Liver (tissue), 9 donors: ENCODE measurements around the gene EID2B. TPM values are rescaled to one million over a fixed set of nuclear protein-coding genes. Genes with fewer than 3 reads are reported as not detected.

ENCODE experiments used
- DNase-seq: peaks from one replicate; pipeline ENCODE4 v3.0.0-alpha.2; 2017; ENCODE audit warnings: low spot score
- H3K27ac ChIP-seq, 2 donors: one replicate each; pipeline ENCODE4 v1.7.0; 2013; ENCODE audit warnings: inconsistent platforms in 2 of 2, low read length in 2 of 2, control low read depth in 1 of 2, low read depth in 1 of 2, mild to moderate bottlenecking in 1 of 2
- H3K27me3 ChIP-seq, 4 donors: one replicate each; pipeline versions ENCODE4 v1.6.1 to v1.7.0; 2013; ENCODE audit warnings: low read length in 3 of 4, inconsistent platforms in 1 of 4, mild to moderate bottlenecking in 1 of 4, moderate library complexity in 1 of 4; ENCODE audit not compliant: control insufficient read depth in 4 of 4, insufficient read depth in 4 of 4
- H3K36me3 ChIP-seq, 4 donors: one replicate each; pipeline versions ENCODE4 v1.6.1 to v1.7.0; 2013; ENCODE audit warnings: low read length in 3 of 4, mild to moderate bottlenecking in 3 of 4, low read depth in 1 of 4, moderate library complexity in 1 of 4; ENCODE audit not compliant: control insufficient read depth in 4 of 4, insufficient read depth in 3 of 4
- H3K4me1 ChIP-seq, 4 donors: one replicate each; pipeline versions ENCODE4 v1.6.1 to v1.7.0; 2013; ENCODE audit warnings: low read length in 3 of 4, mild to moderate bottlenecking in 3 of 4, moderate library complexity in 1 of 4; ENCODE audit not compliant: control insufficient read depth in 4 of 4, insufficient read depth in 4 of 4
- H3K4me3 ChIP-seq, 3 donors: one replicate each; pipeline versions ENCODE4 v1.6.1 to v1.7.0; 2013; ENCODE audit warnings: low read length in 3 of 3, control low read depth in 1 of 3, low read depth in 1 of 3, mild to moderate bottlenecking in 1 of 3
- H3K9ac ChIP-seq, 2 donors: one replicate each; pipeline ENCODE4 v1.7.0; 2013; ENCODE audit warnings: low read length in 2 of 2, mild to moderate bottlenecking in 2 of 2, moderate library complexity in 2 of 2, control low read depth in 1 of 2, low read depth in 1 of 2
- H3K9me3 ChIP-seq, 4 donors: one replicate each; pipeline versions ENCODE4 v1.6.1 to v1.7.0; 2013; ENCODE audit warnings: low read length in 3 of 4; ENCODE audit not compliant: control insufficient read depth in 4 of 4
- EGR1 ChIP-seq, 2 donors: IDR thresholded peaks; 2 replicates each; pipeline ENCODE4 v1.6.1; 2016 to 2018; ENCODE audit warnings: antibody characterized with exemption in 2 of 2, low read depth in 2 of 2
- FOXA2 ChIP-seq: IDR thresholded peaks from 2 replicates; pipeline ENCODE4 v1.6.1; 2016; ENCODE audit warnings: antibody characterized with exemption
- GABPA ChIP-seq, 2 donors: IDR thresholded peaks in 1 of 2; conservative IDR thresholded peaks in 1 of 2; 2 replicates each; pipeline ENCODE4 v1.6.1; 2016; ENCODE audit warnings: antibody characterized with exemption in 2 of 2, mild to moderate bottlenecking in 1 of 2, moderate library complexity in 1 of 2
- RXRA ChIP-seq, 2 donors: IDR thresholded peaks; 2 replicates each; pipeline ENCODE4 v1.6.1; 2017 to 2018; ENCODE audit warnings: antibody characterized with exemption in 2 of 2, mild to moderate bottlenecking in 1 of 2
- TAF1 ChIP-seq: conservative IDR thresholded peaks from 2 replicates; pipeline ENCODE4 v1.6.1; 2016; ENCODE audit warnings: antibody characterized with exemption, mild to moderate bottlenecking
- YY1 ChIP-seq: IDR thresholded peaks from 2 replicates; pipeline ENCODE4 v1.6.1; 2016; ENCODE audit warnings: antibody characterized with exemption, mild to moderate bottlenecking
- ZBTB33 ChIP-seq: IDR thresholded peaks from 2 replicates; pipeline ENCODE4 v1.6.1; 2016; ENCODE audit warnings: antibody characterized with exemption
- WGBS: extraction: QIAGEN DNeasy Blood & Tissue Kit; methylation state at CpG from one replicate; pipeline ENCODE4 v1.1.7; 2013; 5-methylcytosine and 5-hydroxymethylcytosine counted together
- polyA plus RNA-seq, 2 donors: library from polyadenylated mRNA; stranded (reverse) in 1 of 2; unstranded in 1 of 2; fragments of 200-250 nt in 1 of 2; fragments of >200 nt in 1 of 2; fragmentation: Nextera tagmentation in 1 of 2; extraction: Ambion mirVana in 1 of 2; gene quantifications; one replicate each; pipeline versions ENCODE4 v1.2.1 to v1.2.3, GENCODE V29; 2013 to 2015
- total RNA-seq, 2 donors: library from RNA; depleted of rRNA; stranded (reverse); fragments of >200 nt; gene quantifications; one replicate each; pipeline ENCODE4 v1.2.3, GENCODE V29; 2014
- TF ChIP-seq, protein P1 (sequence below): IDR thresholded peaks from 2 replicates; pipeline ENCODE4 v1.6.1; 2016; ENCODE audit warnings: antibody characterized with exemption, mild to moderate bottlenecking
- donor health status: healthy.
- donor health status: healthy.
- donor health status: healthy.
- donor health status: healthy.
- donor health status: healthy.

The EID2B gene
- total and polyA plus RNA-seq, 4 donors: 0.38 to 1.4 (median 1.1) TPM

GRCh38 chr19:39555883-39556282 is 23.2 kb upstream of the EID2B start:
- H3K4me3 ChIP-seq: no peak overlapping the region
- no peak overlapping the region for H3K9ac ChIP-seq
- no peaks in the 10 kb centered on the region for H3K36me3 ChIP-seq
- no peaks in the 10 kb centered on the region for H3K9me3 ChIP-seq
- TF ChIP-seq RXRA (IDR thresholded peaks at IDR 0.05) (no peak), ZBTB33 (no peak), GABPA (IDR thresholded peaks at IDR 0.05 in 1 of 2, conservative IDR thresholded peaks at IDR 0.05 in 1 of 2) (no peak), FOXA2 (no peak), TAF1 (no peak), EGR1 (IDR thresholded peaks at IDR 0.05; ENCODE audit: low read depth in 2 of 2) (no peak)
- TF ChIP-seq, protein P1, sequence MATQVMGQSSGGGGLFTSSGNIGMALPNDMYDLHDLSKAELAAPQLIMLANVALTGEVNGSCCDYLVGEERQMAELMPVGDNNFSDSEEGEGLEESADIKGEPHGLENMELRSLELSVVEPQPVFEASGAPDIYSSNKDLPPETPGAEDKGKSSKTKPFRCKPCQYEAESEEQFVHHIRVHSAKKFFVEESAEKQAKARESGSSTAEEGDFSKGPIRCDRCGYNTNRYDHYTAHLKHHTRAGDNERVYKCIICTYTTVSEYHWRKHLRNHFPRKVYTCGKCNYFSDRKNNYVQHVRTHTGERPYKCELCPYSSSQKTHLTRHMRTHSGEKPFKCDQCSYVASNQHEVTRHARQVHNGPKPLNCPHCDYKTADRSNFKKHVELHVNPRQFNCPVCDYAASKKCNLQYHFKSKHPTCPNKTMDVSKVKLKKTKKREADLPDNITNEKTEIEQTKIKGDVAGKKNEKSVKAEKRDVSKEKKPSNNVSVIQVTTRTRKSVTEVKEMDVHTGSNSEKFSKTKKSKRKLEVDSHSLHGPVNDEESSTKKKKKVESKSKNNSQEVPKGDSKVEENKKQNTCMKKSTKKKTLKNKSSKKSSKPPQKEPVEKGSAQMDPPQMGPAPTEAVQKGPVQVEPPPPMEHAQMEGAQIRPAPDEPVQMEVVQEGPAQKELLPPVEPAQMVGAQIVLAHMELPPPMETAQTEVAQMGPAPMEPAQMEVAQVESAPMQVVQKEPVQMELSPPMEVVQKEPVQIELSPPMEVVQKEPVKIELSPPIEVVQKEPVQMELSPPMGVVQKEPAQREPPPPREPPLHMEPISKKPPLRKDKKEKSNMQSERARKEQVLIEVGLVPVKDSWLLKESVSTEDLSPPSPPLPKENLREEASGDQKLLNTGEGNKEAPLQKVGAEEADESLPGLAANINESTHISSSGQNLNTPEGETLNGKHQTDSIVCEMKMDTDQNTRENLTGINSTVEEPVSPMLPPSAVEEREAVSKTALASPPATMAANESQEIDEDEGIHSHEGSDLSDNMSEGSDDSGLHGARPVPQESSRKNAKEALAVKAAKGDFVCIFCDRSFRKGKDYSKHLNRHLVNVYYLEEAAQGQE: no peak
- H3K4me1 ChIP-seq: peaks cover 0 to 10% (median 4%) of the 10 kb centered on the region in 4 donors
- H3K27ac ChIP-seq: no peak overlapping the region
- WGBS: 53% methylated on average over 1 of the region's 1 CpG
- H3K27me3 ChIP-seq: no peaks in the 10 kb centered on the region
- DNase-seq: no peak

GRCh38 chr19:39554701-39555311 is 22.2 kb upstream of the EID2B start:
- Histone ChIP-seq H3K27me3 (no peaks in the 10 kb centered on the region), H3K9me3 (no peaks in the 10 kb centered on the region)
- WGBS: 80% methylated on average over 4 of the region's 4 CpGs

GRCh38 chr19:39553082-39553652 is 20.5 kb upstream of the EID2B start:
- TF ChIP-seq YY1: no peak
- H3K4me1 ChIP-seq: peaks cover 0 to 6% (median 3%) of the 10 kb centered on the region in 4 donors
- no peaks in the 10 kb centered on the region for H3K9me3 ChIP-seq
- no peak for DNase-seq
- no peak overlapping the region for H3K27ac ChIP-seq
- no peaks in the 10 kb centered on the region for H3K36me3 ChIP-seq
- no peak overlapping the region for H3K4me3 ChIP-seq
- 57% methylated on average over 7 of the region's 7 CpGs for WGBS
- no peaks in the 10 kb centered on the region for H3K27me3 ChIP-seq
- H3K9ac ChIP-seq: no peak overlapping the region

More at GRCh38 chr19:39554701-39555311, 22.2 kb upstream of the EID2B start:
- no peak overlapping the region for H3K27ac ChIP-seq
- peaks cover 0 to 10% (median 4%) of the 10 kb centered on the region in 4 donors for H3K4me1 ChIP-seq
- DNase-seq: no peak
- no peak for TF ChIP-seq RXRA (IDR thresholded peaks at IDR 0.05)
- H3K9ac ChIP-seq: no peak overlapping the region
- H3K4me3 ChIP-seq: no peak overlapping the region
- H3K36me3 ChIP-seq: no peaks in the 10 kb centered on the region
